NCI-H1092 treated with DMSO at 0.1 percent for 48 hours (cell line): ENCODE measurements around the gene CELF2.

Source experiments
- DNase-seq: peaks from one replicate; lab custom pipeline; 2025; lab: John Stamatoyannopoulos, UW

Gene CELF2

GRCh38 chr10:11274452-11274851 is 256.8 kb downstream of the CELF2 start:
- no peak for DNase-seq

GRCh38 chr10:11275651-11276050 is 258.0 kb downstream of the CELF2 start:
- no peak for DNase-seq

- DNase-seq: no peak
These were observed 258.8 kb downstream of the CELF2 start for GRCh38 chr10:11276449-11276990.

- DNase-seq: no peak
These were observed 261.6 kb downstream of the CELF2 start for GRCh38 chr10:11279314-11279713.

- no peak for DNase-seq
These were observed 262.7 kb downstream of the CELF2 start for GRCh38 chr10:11280187-11280932.

DNA sequence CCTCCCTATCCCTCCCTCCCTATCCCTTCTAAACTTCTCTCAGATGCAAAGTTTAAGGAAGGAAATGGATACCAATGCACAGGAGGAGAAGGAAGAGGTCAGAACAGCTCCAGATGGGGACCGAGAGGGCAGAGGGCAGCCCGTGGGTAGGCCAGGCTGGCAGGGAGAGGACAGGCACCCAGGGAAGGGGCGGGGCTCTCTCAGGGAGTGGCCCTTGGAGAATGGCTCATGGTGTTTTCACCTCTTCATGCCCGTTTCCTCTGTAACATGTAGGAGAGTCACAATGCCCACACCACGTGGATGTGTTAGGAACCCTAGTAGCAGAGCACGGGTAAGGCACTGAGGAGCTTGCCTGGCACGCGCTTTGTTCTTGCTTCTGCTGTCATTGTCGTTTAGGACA is 264.5 kb downstream of the CELF2 start:
- no peak for DNase-seq

DNA sequence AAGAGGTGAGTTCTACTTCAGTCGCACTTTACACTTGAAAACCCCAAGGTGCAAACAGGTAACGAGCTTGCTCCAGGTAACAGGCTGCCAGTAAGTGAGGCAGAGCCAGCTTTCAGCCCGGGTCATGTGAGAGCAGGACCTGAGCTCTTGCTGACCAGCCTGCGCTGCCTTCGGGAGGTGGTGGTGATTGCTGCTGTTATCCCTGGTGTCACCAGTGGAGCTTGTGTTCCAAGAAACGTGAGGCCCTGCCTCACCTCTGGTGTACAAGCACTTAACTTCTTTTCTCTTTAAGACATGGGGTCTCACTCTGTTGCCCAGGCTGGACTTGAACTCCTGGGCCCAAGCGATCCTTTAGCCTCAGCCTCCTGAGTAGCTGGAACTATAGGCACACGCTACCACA is 265.0 kb downstream of the CELF2 start:
- DNase-seq: no peak

DNA sequence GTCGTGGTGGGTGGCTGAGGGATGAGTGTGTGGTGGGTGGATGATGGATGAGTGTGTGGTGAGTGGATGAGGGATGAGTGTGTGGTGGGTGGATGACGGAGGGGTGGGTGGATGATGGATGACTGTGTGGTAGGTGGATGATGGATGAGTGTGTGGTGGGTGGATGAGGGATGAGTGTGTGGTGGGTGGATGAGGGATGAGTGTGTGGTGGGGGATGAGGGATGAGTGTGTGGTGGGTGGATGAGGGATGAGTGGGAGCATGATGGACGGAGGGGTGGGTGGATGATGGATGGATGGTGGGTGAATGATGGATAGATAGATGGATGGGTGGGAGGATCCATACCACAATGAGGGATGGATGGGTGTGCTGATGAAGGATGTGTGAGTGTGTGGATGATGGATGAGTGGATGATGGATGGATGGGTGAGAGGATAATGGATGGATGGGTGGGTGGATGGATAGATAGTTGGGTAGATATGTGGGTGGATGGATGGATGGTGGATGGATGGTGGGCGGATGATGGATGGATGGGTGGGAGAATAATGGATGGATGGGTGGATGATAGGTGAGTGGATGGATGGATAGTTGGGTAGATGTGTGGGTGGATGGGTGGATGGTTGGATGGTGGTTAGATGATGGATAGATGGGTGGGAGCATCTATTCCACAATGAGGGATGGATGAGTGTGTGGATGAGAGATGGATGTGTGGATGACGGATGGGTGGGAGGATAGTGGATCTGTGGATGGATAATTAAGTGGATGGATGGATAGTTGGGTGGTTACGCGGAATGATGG is 266.8 kb downstream of the CELF2 start:
- DNase-seq: no peak

DNA sequence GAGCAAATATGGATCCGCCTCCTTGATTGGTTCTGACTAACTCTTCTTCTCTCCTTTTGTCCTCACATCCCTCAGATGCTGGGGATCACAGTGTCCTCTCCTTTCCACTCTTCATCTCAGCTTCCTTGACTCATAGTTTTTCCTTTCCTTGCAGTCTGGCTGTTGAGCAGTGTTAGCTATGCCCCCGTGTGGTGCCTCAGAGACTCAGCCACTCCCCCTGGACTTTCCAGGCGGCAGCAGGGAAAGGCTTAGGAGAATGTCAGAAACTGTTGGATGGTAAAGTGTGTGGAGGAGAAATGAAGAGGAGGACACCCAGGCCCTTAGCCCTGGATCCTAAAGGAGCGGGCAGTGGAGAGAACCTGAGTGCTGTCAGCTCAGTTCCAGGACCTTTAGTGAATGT is 267.5 kb downstream of the CELF2 start:
- no peak for DNase-seq

DNA sequence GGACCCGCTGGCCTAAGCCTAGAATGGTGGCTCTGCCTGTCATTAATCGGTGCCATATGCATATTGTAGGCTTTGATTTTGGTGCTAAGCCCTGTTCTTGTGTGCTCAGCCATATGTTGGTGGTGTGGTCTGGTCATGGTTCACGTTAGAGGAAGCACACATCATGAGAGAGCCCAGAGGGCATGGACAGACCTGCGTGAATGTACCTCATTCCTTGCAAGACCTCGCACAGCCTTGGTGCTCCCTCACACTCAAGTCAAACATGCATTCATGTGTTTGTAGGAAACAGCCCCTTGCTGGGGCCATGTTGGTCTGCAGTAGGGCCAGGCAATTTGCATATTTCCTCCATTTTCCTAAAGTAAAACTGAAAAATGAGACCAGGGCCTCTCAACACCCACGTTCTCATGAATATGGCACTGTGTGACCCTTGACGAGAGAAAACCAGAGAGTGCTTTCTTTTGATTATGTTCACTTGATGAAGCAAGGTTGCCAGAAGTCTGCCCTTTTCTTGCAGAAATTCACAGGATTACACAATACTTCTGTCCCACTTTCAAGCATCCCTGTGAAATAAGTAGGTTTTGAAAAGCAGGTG is 268.7 kb downstream of the CELF2 start:
- no peak for DNase-seq

DNA sequence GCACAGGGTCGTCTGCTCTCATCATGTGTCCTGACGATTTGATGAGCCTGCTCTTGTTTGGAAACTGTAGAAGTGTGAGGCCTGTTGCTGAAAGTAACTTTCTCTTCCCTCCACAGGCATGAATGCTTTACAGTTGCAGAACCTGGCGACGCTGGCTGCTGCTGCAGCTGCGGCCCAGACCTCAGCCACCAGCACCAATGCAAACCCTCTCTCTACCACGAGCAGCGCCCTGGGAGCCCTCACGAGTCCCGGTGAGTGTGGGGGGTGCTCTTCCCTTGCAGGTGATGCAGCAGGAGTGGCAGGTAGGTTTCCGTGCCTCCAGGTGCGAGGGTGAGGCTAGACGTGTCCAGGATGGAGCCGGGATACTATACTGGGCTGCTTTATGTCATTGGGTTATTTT is 270.6 kb downstream of the CELF2 start:
- DNase-seq: no peak

DNA sequence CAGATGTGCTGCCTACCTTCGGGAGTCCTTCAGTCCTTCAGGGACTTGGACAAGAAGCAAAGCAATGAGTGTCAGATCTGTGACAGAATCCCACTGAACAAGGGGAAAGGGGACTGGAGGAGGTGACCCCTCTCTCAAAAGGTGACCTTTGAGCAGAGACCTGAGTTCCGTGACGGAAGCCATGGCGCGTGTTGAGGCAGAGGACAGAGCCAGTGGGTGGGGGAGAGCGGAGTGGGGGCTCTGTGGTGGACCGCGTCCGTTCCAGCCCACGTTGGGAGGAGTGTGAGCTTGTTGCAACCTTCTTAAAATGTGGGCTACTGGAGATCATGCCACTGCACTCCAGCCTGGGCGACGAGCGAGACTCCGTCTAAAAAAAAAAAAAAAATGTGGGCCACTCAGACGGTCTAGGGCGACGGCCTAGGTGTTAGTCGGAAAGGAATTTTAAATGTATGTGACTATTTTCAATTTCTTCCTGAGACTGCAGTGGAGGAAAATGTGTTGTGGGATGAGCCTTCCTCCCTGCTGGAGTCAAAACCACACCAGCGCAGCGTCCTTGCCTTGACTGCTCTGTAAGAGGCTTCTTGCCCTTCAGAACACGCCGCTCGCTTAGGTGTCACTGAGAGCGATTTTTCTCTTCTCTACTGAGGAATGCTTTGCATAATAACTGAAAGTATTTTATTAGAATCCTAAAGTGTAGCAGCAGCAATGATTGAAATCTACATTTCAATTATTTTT is 272.7 kb downstream of the CELF2 start:
- DNase-seq: no peak

DNA sequence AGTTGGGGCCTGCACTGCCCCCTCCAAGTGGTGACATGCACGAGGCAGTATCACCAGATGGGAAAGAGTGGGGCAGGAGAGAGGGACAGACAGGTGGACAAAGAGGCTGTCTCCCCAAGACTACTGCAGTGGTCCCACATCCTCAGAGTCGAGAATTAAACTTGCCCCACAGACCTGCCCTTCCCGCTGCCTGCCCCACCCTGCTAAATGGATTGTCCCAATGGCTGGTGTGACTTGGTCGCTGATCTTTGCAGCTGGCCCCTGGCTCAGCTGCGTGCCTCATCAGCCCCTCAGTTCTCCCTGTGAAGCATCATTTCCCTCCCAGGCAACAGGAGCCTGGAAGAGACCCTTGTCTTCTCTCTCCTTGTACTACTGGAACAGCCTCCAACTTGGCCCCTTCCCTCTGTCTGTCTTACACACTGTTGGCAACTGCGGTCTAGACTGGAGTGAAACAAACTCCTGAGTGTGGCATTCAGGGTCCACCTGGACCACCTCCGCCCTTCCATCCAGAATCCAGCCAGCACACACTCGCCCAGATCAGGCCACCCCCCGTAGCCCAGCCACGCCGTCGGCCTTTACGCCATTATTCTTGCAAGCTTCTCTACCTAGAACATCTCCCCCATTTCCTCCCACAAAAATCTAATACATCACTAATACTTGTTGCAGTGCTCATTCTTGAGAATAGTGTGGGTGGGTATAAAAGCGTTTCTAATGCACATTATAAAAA is 275.1 kb downstream of the CELF2 start:
- no peak for DNase-seq

- DNase-seq: no peak
These were observed 275.7 kb downstream of the CELF2 start for GRCh38 chr10:11293332-11293731.

DNA sequence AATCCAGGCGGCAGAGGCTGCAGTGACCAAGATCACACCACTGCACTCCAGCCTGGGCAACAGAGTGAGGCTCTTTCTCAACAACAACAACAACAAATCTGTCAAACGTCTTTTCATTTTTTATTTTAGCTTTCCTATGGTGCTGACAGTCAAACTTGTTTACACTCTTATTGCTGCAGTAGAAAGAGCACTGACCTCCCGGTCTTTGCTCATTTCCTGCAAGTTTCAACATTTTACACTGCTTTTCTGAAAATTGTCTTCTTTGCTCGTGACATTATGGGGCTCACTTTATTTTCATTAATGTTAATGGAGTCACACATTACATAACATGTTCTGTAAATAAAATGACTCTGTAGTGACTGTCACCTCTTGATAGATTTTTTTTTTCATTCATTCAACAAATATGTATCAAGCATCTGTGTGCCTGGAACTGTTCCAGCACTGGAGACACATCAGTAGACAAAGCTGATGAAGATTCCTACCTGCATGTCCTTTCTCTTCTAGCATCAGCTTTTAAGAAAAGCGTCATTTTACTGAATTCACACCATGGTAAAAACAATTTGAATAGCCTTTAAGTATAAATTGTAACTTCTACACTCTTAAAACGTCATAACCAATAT is 277.3 kb downstream of the CELF2 start:
- DNase-seq: no peak

- DNase-seq: no peak
These were observed 277.8 kb downstream of the CELF2 start for GRCh38 chr10:11295492-11295891.

DNA sequence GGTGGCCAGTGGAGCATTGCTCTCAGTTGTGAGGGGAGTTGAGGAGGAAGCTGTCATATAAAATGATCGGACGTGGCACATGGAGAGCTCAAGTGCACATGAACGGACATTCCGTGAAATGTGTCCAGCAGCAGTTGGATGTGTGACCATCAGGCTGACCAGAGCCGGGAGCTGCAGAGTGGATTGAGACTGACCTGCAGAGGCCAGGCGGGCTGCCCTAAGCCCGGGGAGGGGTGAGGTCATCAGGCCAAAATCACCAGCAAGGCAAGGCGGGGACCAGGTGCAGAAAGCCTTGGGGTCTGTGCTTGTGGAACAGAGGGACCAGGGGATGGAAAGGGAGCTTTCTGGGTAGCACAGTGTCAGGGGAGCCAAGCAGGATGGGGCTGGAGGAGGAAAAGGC is 279.5 kb downstream of the CELF2 start:
- DNase-seq: no peak

- DNase-seq: no peak
These were observed 280.4 kb downstream of the CELF2 start for GRCh38 chr10:11298116-11298515.

- DNase-seq: no peak
These were observed 281.5 kb downstream of the CELF2 start for GRCh38 chr10:11299125-11299524.

DNA sequence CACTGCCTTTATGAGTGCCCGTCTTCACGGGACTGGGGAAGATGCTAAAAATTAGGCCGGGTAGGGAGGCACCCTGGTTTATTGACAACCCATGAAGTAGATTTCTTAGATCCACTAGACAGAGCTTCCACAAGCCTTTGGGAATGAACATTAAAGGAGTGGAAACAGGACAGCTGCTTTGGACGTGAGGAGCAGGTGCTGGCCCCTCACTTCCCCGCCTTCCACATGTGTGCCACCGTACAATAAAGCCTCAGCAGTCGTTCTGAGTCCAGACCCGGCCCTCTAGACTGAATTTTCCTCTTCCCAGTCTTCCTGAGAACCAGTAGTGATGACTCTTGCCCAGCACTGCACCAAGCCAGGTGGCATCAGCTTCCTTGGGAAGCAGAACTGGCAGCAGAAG is 282.4 kb downstream of the CELF2 start:
- DNase-seq: no peak

- DNase-seq: no peak
These were observed 282.9 kb downstream of the CELF2 start for GRCh38 chr10:11300563-11300962.
